ENCODE data around the gene GATAD2B.
"Not testable (repeated sequence)": the region's sequence is repeated elsewhere in the genome, so short reads cannot be mapped to it uniquely, and the experiment has no call there.

Gene GATAD2B

GRCh38 chr1:153882296-153882912 is 40.4 kb downstream of the GATAD2B start:
- no peak for DNase-seq

- DNase-seq, result no peak
Measured at GRCh38 chr1:153881751-153882150, 41.0 kb downstream of the GATAD2B start.

GRCh38 chr1:153880962-153881361 is 41.8 kb downstream of the GATAD2B start:
- peak; percentile 2 to 18 for DNase-seq

- no peak for DNase-seq
Measured at GRCh38 chr1:153880024-153880423, 42.7 kb downstream of the GATAD2B start.

GRCh38 chr1:153877112-153877511 is 45.7 kb downstream of the GATAD2B start:
- no peak for DNase-seq

GRCh38 chr1:153872934-153873333 is 49.8 kb downstream of the GATAD2B start:
- DNase-seq, result no peak

GRCh38 chr1:153872331-153872730 is 50.4 kb downstream of the GATAD2B start:
- DNase-seq, result no peak

- DNase-seq, result no peak
Measured at GRCh38 chr1:153869486-153869885, 53.3 kb downstream of the GATAD2B start.

GRCh38 chr1:153866045-153866850 is 56.5 kb downstream of the GATAD2B start:
- no peak for DNase-seq

- DNase-seq, result no peak
Measured at GRCh38 chr1:153860285-153860684, 62.5 kb downstream of the GATAD2B start.

- no peak for DNase-seq
Measured at GRCh38 chr1:153857505-153857904, 65.3 kb downstream of the GATAD2B start.

GRCh38 chr1:153856763-153857162 is 66.0 kb downstream of the GATAD2B start:
- no peak for DNase-seq

- DNase-seq, result no peak
Measured at GRCh38 chr1:153852170-153852569, 70.6 kb downstream of the GATAD2B start.

- DNase-seq, result peak in 1 of 2 experiments; percentile 17
Measured at GRCh38 chr1:153849487-153850185, 73.1 kb downstream of the GATAD2B start.

GRCh38 chr1:153848805-153849204 is 74.0 kb downstream of the GATAD2B start:
- DNase-seq, result no peak

- no peak for DNase-seq
Measured at GRCh38 chr1:153845158-153845557, 77.6 kb downstream of the GATAD2B start.

GRCh38 chr1:153844349-153844748 is 78.4 kb downstream of the GATAD2B start:
- not testable (repeated sequence) for DNase-seq

GRCh38 chr1:153842006-153842471 is 80.7 kb downstream of the GATAD2B start:
- DNase-seq, result no peak

GRCh38 chr1:153841463-153841994 is 81.2 kb downstream of the GATAD2B start:
- DNase-seq, result no peak

- not testable (repeated sequence) for DNase-seq
Measured at GRCh38 chr1:153840774-153841173, 82.0 kb downstream of the GATAD2B start.

- not testable (repeated sequence) for DNase-seq
Measured at GRCh38 chr1:153833968-153834367, 88.8 kb downstream of the GATAD2B start.

GRCh38 chr1:153833171-153833570 is 89.6 kb downstream of the GATAD2B start:
- no peak for DNase-seq

GRCh38 chr1:153832293-153832692 is 90.5 kb downstream of the GATAD2B start:
- DNase-seq, result no peak
